COLO829 (cell line): Measurements from ENCODE around the gene CDH4.

Experiments used
- DNase-seq: peaks from one replicate; pipeline ENCODE4 v3.0.0; 2012; ENCODE audit warnings: low spot score

CDH4 gene

DNA sequence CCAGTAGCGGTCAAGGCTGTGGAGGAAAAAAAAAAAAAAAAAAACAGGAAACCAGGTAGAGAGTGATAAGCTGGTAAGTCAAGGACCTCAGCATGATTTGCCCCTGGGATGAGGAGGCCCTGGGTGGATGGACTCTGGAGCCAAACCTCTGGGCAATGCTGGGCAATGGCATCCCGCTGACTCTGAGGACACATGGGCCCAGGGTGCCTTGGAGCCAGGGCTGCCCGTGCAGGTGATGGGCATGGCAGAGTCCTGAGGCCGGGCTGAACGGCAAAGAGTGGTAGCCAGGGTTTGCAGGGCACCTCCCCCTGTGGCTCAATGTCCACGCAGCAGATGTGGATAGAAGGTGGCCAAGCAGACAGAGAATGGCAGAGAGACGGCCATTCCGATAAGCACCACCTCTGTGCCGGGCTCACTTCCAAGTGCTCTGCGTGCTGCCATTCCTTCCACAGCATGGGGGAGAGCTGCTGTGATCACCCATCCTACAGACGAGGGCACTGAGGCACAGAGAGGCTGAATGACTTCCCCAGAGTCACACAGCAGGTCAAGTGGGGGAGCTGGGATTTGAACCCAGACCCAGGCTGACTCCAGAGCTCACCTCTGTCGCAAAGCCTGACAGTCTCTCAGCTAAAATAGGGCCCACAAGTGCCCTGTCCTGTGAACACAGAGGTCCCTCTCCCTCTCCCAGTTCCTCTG lies 353.9 kb downstream of the CDH4 start:
- no peak for DNase-seq

DNA sequence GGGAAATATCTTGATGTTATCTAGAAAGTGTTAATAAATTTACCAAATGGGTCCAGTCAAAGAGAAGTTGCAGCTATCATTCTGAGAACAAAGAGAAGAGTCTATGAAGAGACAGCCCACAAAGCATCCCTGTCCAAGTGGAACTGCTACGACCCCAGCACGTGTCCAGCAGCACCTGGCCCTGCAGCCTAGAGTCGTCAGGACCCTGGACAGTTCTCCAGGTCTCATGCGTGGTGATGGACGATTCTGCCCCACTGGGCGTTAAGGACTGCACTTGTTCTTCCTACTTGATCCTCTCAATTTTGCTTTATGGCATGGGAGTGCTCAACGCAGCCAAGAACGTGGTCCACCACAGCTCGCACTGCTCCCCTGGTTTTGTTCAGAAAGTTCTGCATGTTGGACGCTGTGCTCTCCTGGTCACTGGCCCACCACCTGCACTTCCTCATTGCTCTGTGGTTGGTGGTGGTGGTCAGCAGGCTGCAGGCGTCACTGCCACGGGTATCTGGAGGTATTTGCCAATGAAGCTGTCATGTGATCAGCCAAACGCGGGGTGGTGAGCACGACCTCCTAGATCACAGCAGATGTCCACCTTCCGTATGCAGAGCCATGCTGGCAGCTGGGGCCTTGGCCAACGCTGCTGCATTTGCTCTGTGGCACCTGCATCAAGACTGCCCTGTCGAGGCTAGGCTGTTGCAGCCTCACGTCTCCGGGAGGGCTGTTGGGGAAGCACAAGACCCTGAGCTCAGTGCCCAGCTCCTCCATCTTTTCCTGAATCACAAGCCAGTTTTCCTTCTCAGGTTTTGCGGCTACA lies 356.4 kb downstream of the CDH4 start:
- DNase-seq, result peak; percentile 27

DNA sequence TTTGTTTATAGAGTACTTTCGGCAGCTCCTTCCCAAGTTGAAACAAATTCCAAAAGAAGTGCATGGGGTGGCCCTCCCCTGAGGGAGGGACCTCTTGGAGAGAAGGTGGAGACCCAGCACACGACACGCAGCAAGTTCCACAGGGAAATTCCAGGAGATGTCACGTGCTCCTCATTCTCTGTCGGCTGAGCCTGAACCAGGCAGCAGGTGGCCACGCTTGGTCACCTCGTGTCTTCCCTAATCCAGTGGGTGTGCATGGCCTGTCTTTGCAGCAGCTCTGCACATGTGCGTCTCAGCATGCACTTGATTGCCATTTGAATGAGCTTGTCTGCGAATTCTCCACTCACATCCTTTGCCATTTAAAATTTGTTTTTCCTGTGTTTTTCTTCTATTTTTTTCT lies 357.4 kb downstream of the CDH4 start:
- no peak for DNase-seq

DNA sequence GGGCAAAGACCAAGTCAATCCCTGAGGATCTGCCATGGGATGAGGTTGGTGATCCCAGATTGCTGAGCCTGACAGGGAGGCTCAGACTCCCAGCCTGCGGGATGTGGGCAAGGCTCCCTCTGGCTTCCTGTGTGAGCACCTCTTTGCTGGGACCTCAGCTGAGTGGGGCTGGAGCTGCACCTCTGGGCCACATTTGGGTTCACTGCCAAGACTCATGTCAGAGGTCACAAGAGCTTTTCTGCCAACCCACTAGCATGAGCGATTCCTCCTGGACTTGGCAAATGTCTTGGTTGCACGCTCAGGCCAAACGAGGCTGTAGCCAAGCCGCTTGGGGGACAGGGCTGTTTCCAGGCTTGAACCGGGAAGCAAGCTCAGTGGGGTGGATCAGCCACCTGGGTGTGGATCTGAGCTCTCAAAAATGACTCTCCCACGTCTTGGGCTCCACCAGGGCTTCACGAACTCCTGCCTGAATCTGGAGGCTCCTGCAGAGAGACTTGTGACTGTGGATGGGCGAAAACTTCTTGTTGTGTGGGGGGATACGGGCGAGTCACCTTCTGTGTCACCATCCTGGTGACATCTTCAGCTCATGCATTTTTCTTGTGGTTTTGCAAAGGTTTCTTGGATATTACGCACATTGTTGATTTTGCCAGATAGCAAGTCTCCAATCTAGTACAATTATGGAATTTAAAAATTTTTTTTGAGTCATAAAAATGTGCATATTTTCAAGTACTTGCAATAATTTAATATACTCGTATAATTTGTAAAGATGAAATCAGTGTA lies 359.5 kb downstream of the CDH4 start:
- no peak for DNase-seq

DNA sequence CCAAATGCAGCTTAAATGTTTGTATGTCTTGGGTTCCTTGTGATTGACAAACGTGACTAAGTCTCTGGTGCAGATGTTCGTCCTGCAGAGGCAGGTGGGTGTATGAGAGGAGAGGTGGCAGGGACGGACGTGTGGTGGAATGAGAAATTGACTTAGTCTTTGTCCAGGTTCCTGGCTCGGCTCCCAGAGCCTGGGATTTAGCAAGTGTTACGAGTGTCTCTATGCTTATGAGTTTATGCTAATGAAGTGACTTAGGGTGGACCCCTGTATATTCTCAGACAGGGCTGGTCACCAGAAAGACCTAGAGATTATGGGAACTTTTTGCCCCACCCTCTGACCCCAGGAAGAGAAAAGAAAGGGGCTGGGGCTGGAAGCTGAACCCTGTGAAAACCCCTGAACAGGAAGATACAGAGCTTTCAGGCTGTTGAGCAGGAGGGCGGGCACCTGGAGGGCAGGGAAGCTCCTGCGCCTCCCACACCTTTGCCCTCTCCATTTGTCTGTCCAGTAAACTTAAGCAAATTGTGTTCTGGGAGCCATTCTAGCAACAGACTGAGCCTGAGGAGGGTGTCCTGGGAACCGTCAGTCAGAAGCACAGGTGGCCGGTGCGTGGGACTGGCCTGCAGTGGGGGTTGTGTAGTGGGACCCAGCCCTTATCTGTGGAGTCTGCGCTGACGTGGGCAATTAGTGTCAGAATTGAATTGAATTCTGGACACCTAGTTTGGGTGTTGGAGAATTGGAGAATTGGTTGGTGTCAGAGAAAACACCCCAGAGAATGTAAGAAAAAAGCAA lies 362.1 kb downstream of the CDH4 start:
- no peak for DNase-seq

DNA sequence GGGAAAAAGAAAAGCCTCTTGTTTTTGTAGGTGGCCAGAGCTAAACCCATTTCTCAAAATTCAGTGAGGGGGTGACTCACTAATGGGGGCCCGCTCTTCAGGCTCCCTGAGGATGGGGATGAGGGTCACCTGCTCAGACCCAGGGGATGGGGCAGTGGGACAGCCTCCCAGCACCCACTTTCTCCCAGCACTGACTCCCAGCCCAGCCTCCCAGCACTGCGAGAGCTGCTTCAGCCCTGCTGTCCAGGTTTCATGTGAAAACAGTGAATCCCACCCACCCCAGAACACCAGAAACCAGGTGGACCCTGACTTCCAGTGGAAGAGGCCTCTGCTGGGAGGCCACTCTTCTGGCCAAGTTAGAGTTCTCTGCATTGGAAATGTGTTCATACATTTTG lies 362.6 kb downstream of the CDH4 start:
- no peak for DNase-seq

DNA sequence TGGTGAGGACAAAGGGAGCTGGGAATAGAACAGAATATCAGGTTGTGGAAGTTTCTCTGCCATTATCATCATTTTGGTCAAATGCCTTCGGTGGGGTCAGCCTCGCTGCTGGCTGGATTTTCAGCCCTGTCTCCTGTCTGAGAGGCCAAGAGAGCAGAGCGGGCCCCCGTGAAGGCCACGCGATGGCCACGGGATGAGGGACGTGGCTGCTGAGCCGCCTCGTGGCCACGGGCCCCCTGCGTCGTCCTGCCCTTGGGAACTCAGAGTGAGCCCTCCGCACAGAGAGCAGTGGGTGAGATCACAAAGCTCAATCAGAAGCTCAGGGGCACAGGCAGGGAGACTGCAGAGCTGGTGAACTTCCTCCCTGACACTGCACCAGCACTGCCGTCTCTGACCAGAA lies 363.7 kb downstream of the CDH4 start:
- no peak for DNase-seq

DNA sequence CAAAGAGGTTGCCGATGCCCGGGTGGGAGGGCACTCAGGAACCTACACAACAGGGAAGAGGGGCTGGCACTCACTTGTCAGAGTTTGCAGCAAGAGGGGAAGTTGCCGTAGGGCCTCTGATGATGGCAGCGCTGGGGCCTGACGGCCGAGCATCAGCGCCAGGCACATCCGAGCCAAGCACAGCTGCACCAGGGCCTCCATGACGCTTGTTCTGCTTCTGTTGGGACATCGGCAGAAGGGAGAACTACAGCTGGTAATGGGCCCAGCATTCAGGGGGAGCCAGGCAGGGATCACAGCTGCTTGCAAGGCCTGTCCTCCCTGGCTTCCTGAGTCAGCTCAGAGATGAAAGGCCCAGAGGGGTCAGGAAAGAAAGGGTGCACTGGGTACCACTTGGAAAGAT lies 367.7 kb downstream of the CDH4 start:
- no peak for DNase-seq

DNA sequence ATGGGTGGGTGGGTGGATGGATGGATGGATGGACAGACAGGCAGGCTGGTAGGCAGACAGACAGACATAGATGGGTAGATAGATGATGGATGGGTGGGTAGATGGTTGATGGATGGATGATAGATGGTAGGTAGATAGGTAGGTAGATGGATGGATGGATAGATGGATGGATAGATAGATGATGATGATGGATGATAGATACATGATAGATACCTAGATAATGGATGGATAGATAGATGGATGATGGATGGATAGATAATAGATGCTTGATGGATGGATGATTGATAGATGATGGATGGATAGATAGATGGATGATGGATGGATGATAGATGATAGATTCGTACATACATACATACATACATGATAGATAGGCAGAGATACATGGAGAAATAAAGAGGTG lies 368.1 kb downstream of the CDH4 start:
- DNase-seq, result no peak

DNA sequence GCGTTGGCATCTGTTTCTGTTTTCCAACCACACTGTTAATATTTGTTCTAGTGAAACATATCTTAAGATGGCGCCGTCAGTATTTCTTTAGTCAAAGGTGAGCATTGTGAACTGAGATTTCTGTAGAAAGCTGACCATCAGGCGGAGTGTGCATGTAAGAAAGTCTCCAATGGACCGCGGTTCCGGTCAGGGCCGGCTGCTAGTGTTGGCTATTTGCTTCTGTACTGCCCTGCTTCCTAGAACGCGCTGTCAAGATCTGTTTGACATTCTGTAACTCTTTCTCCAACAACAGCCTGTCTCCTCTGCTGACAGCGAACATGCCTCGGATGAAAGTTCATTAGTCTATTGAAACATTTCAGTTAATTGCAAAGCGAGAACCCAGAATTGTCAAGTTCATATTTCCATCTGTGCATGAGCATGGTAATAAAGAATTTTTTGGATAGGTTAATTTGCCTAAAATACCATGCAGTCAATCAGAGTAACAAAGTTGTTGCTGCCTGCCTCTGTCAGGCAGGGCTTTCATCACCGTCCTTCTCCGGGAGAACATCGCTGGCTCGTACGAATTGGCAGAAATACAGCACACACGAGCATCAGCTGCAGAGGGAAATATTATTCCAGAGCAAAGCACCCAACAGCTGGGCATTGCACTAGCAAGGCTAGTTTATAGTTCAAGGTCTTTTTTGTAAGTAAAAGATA lies 369.1 kb downstream of the CDH4 start:
- no peak for DNase-seq

DNA sequence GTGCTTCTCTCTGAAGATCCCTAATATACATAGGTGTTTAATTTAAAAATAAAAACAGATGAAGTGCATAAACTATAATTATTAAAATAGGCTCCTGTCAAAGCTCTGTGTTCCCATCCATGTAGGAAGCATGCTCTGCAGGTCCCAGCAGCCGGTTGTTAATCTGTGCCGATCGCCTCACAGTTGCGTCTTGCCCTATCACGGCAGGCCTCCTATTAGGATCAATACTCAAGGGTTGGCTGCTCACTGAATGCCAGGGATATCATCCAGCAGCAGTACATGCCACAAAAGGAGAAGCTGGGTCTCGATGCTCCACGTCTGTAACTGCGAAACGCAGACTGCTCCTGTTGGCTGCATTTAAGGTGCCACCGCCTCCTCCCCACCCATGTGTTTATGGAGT lies 369.8 kb downstream of the CDH4 start:
- DNase-seq, result no peak

DNA sequence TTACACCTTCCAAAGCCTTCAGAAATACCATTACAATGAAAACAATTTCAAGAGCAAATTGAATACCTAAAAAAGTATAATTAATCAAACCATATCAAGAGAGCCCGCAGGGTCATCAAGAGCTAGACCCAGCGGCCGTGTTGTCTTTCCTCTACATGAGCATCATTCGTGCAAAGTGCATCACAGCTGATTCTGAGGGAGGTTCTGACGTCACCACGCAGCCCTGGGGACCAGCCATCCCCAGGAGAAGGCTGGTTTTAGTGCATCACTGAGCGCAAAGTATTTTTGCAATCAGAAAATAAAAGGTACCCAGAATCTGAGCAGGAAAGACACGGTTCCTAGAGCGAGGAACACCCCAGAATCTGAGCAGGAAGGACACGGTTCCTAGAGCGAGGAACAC lies 371.4 kb downstream of the CDH4 start:
- no peak for DNase-seq

DNA sequence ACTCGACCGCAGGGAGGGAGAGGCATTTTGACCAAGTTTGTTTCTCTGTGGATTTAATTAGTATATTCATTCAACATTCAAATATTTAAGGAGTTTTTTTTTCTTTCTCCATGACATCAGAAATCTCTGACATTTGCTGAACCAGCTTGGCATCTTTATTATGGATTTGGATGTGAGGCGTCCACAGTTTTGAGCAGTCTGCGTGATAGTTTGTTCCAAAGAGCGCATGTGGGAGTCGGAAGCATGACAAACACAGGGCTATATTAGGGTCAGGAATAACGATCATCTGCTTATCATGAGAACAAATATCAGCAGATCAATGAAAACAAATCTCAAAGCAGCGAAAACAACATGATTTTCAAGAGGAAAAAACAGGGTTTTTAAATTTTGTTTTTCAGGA lies 373.2 kb downstream of the CDH4 start:
- no peak for DNase-seq

DNA sequence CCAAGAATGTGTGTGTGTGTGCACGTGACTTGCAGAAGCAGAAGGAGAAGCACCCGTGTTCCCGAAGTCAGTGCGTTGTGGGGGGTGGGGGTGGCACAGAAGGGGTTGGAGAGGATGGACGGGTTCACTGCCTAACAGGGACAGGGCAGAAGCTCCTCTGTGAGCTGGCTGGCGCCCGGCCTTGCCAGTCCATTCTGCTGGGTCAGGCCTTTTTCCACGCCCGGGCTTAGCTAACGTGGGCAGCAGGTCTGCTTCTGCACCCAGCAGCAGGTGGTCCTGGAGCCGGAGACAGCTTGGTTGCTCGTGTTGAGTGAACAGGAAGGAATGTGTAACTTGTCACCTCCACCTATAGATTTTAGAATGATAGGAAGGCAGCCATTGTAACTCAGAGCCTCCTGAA lies 374.4 kb downstream of the CDH4 start:
- no peak for DNase-seq

DNA sequence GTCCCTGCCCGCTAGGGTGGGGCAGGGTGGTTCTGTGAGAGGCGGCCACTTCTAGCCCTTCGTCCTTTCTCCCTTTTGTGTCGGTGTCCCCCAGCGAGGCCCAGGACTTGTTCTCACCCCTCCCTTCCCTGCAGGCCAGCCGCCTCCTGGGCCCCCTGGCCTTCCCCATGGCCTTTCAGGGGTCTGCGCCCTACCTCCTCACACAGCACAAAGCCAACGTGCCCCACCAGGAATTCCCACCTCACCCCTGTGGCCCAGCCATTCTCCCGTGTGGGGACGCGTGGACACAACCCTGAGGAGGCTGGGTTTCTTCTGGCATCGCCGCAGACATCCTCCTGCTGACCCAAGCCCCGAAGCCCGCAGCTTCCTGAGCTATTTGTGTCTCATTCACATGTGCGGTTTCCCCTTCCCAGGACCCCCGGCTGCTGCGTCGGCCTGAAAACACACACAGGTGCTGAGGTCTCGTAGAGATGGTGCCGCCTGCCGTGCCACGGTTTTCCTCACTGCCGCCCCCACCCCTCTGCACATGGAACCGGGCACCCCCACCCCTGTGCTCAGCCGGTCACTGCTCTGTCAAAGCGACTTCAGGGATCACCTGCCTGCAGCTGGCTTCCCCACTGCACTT lies 375.8 kb downstream of the CDH4 start:
- no peak for DNase-seq

DNA sequence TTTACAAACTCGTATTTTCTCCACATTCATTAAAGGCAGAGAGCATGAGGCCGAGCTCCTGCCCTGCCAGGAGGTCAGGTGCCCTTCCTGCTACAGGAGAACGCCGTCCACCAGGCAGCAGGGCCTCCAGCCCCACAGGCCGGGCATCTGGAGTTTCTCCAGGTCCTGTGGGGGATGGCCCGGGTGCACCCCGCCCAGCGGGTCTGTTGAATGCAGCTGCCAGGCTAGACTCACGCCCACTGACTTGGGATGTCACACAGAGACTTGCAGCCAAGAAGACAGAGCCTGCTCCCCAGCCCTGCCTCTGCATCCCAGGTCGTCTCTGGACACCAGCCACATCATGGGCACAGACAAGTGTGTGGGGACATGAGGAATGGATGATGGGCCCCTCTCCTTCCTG lies 376.4 kb downstream of the CDH4 start:
- DNase-seq, result no peak

DNA sequence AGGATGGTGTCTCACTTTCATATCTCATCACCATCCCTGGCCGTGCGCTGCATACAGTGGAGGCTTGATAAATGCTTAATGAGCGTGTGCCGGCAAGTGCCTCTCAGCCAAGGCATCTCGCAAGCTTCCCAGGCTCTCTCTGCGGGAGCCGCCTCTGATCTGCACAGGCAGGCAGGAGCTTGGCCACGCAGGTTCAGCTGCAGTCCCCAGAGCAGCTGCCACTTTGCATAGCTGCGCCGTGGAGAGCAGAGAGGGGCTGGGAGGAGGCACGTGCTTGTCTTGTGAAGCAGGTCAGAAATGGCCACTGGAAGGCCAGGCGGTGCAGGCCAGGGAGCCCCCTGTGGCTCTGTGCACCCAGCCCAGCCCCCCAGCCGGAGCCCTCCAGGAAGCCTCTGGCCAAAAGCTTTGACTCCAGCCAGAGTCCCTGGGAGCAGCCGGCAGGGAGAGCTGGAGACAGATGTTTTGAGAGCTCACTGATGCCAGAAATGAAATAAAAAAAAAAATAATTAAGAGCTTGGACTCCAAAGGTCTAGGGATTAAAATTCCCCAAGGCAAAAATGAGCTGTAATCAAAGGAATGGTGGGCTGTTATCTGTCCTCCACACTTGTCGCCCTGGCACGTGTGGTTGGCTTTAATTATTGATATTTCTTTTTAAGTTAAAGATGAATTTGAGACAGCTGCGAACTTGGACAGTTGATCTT lies 377.0 kb downstream of the CDH4 start:
- no peak for DNase-seq

DNA sequence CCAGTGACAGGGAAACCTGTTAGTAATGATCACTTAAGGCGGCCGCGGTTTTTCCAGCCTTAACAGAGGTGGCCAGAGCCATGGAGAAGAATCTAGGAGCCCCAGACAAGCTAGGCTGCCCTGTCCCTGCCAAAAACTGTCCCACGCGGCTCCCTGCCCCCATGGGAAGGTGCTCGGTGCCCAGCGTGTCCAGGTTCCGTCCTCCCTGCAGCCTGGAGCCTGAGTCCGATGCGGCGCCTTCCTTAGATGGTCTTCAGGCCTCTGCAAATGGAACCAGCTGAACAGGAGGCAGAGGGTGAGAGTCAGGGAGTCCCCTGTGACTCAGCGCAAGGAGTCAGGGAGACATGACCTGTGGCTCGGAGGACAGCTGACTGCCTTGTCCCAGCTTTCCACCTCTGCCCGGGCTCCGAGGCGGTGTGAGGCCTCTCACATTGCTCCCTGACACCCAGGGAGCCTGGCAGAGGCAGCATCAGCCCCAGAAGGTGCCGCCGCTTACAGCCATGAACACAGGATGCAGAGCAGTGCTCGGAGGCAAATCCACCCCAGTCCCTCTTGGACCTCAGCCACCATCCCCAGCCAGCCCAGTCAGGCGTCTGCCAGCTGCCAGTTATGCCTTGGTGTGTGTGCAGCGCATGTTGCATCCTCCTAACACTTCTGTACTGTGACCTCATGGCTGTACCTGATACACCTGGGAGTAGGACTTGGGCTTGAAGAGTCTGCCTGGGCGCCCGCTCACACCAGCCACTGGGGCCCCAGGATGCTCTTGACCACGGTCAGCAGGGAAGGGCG lies 377.7 kb downstream of the CDH4 start:
- no peak for DNase-seq

DNA sequence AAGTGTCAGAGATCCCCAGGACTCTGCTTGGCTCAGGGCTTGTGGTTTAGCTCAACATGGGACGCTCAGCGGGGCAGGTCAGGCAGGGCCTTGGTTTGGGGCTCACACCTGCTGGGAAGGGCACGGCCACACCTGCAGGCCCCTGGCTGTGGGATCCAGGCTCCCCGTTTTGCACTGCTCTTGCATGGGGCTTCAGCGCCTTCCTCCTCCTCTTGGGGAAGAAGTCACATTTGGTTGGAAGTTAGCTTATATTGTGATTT lies 378.3 kb downstream of the CDH4 start:
- no peak for DNase-seq

DNA sequence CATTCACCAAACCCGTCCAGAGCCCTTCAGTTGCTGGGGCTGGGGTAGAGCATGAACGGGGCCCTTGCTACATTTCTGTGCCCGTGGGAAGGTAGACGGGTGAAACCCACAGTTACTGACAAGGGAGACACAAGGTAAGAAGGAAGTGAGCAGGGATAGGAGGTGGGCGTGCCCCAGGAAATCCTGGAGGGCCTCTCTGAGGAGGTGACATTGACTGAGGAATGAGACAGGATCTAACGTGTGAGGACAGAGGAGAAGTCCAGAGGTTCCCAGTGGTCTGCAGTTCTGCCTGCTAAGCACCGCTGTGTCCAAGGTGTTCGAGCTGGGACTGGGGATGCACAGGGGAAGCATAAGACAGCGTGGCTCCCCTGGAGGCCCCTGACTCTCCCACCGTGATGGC lies 378.8 kb downstream of the CDH4 start:
- no peak for DNase-seq
